ENCODE data around the gene MSL3. TPM values are rescaled to one million over a fixed set of nuclear protein-coding genes. Genes with fewer than 3 reads are reported as not detected.

The MSL3 gene
- polyA plus RNA-seq, 1 donor (not counting 4 experiments of a cell fraction or from before 2014, with no cell fraction given): 30.7 TPM

- Histone ChIP-seq H2AFZ (ENCODE audit: control insufficient read depth, low read length) (no peak overlapping the region), H4K20me1 (ENCODE audit: control insufficient read depth, extremely low read depth, insufficient read depth, low read length) (no peaks in the 10 kb centered on the region), H3K4me3 (ENCODE audit: control insufficient read depth in 2 of 3, extremely low read depth in 1 of 3, insufficient read depth in 2 of 3, low read depth in 1 of 3, low read length in 3 of 3) (no peak overlapping the region), H3K36me3 (ENCODE audit: control insufficient read depth in 2 of 2, extremely low read depth in 1 of 2, insufficient read depth in 2 of 2, low read length in 2 of 2) (no peaks in the 10 kb centered on the region), H3K9ac (ENCODE audit: control insufficient read depth, extremely low read depth, insufficient read depth, low read length) (no peak overlapping the region), H3K27ac (ENCODE audit: control insufficient read depth, insufficient read depth, low read length) (no peak overlapping the region), H3K4me2 (ENCODE audit: control insufficient read depth, extremely low read depth, insufficient read depth, low read depth, low read length) (no peak overlapping the region), H3K79me2 (ENCODE audit: control insufficient read depth, insufficient read depth, low read length) (no peaks in the 10 kb centered on the region), H3K9me3 (ENCODE audit: control insufficient read depth, low read depth, low read length) (no peaks in the 10 kb centered on the region), H3K27me3 (ENCODE audit: control insufficient read depth, extremely low read depth, insufficient read depth, low read length) (no peaks in the 10 kb centered on the region), H3K9me1 (ENCODE audit: control insufficient read depth, extremely low read depth, insufficient read depth, low read length) (no peaks in the 10 kb centered on the region), H3K4me1 (ENCODE audit: control insufficient read depth, extremely low read depth, insufficient read depth, low read length) (no peaks in the 10 kb centered on the region)
- dilution Hi-C loops (cut with MboI; ENCODE audit: extremely low pct_ligation_motif_present, low sequenced_read_pairs): no loop called here
- FAIRE-seq (no peak), DNase-seq (ENCODE audit: low read depth, low spot score) (no peak)
- TF ChIP-seq EZH2 (IDR thresholded peaks at IDR 0.05; ENCODE audit: low read length): no peak
- TF ChIP-seq CTCF (optimal IDR thresholded peaks at IDR 0.05 in 1 of 3, IDR thresholded peaks at IDR 0.05 in 1 of 3, conservative IDR thresholded peaks at IDR 0.05 in 1 of 3; ENCODE audit: extremely low read depth in 1 of 3, insufficient read depth in 2 of 3, low read length in 3 of 3): no peak
Observed at GRCh38 chrX:11739776-11740175, 18.3 kb upstream of the MSL3 start.

DNA sequence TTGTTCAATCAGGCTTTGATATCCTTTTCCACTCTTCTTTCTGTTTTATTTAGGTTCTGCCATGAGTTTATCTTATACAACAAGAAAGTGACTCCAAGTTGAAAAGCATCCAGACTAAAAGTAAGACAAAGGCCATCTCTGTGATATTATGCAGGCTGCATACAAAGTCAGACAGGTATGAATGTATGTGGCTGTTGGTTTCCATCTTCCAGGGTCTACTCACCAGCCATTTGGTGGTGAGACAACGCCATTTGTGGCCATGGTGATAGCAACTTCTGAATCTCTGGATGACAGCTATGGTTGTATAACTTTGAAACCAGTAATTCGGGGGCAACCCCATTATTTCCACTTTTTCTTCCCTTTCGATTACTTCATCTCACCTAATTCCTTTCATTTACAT, 17.2 kb upstream of the MSL3 start:
- H3K4me2 ChIP-seq (ENCODE audit: control insufficient read depth, extremely low read depth, insufficient read depth, low read depth, low read length): no peak overlapping the region
- FAIRE-seq: no peak
- H2AFZ ChIP-seq (ENCODE audit: control insufficient read depth, low read length): no peak overlapping the region
- H3K9me3 ChIP-seq (ENCODE audit: control insufficient read depth, low read depth, low read length): no peaks in the 10 kb centered on the region
- TF ChIP-seq EZH2 (IDR thresholded peaks at IDR 0.05; ENCODE audit: low read length) (no peak), CTCF (optimal IDR thresholded peaks at IDR 0.05 in 1 of 3, IDR thresholded peaks at IDR 0.05 in 1 of 3, conservative IDR thresholded peaks at IDR 0.05 in 1 of 3; ENCODE audit: extremely low read depth in 1 of 3, insufficient read depth in 2 of 3, low read length in 3 of 3) (no peak)
- no peaks in the 10 kb centered on the region for H3K9me1 ChIP-seq (ENCODE audit: control insufficient read depth, extremely low read depth, insufficient read depth, low read length)
- no peak overlapping the region for H3K27ac ChIP-seq (ENCODE audit: control insufficient read depth, insufficient read depth, low read length)
- no peaks in the 10 kb centered on the region for H3K79me2 ChIP-seq (ENCODE audit: control insufficient read depth, insufficient read depth, low read length)
- no peaks in the 10 kb centered on the region for H3K36me3 ChIP-seq (ENCODE audit: control insufficient read depth in 2 of 2, extremely low read depth in 1 of 2, insufficient read depth in 2 of 2, low read length in 2 of 2)
- H3K4me3 ChIP-seq (ENCODE audit: control insufficient read depth in 2 of 3, extremely low read depth in 1 of 3, insufficient read depth in 2 of 3, low read depth in 1 of 3, low read length in 3 of 3): no peak overlapping the region
- H3K27me3 ChIP-seq (ENCODE audit: control insufficient read depth, extremely low read depth, insufficient read depth, low read length): no peaks in the 10 kb centered on the region
- H4K20me1 ChIP-seq (ENCODE audit: control insufficient read depth, extremely low read depth, insufficient read depth, low read length): no peaks in the 10 kb centered on the region
- H3K9ac ChIP-seq (ENCODE audit: control insufficient read depth, extremely low read depth, insufficient read depth, low read length): no peak overlapping the region
- dilution Hi-C loops (cut with MboI; ENCODE audit: extremely low pct_ligation_motif_present, low sequenced_read_pairs): no loop called here
- no peaks in the 10 kb centered on the region for H3K4me1 ChIP-seq (ENCODE audit: control insufficient read depth, extremely low read depth, insufficient read depth, low read length)
- no peak for DNase-seq (ENCODE audit: low read depth, low spot score)

All from keratinocyte (primary cell).